ENCODE results near the gene GSS.

Gene GSS

DNA sequence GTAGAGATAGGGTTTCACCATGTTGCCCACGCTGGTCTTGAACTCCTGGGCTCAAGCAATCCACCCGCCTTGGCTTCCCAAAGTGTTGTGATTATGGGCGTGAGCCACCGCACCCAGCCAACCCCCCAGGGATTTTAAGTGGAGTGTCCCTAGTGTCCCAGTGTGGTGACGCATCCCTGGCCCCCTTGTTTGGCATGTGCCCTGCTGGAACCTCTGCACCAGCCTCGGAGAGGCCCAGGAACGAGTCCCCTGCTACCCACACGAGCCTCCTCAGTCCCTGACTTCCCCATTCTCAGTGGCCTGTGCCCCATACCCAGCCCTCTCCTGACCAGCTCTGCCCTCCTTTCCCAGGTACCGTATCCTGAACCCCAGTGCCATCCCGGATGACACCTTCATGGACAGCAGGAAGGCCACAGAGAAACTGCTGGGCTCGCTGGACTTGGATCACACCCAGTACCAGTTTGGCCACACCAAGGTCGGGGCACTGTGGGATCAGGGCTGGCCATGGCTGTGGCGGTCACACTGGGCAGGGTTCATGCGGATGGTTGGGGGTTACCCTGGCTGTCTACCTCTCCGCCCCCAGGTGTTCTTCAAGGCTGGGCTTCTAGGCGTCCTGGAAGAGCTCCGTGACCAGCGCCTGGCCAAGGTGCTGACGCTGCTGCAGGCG is 37.3 kb upstream of the GSS start:
- no peak for DNase-seq

DNA sequence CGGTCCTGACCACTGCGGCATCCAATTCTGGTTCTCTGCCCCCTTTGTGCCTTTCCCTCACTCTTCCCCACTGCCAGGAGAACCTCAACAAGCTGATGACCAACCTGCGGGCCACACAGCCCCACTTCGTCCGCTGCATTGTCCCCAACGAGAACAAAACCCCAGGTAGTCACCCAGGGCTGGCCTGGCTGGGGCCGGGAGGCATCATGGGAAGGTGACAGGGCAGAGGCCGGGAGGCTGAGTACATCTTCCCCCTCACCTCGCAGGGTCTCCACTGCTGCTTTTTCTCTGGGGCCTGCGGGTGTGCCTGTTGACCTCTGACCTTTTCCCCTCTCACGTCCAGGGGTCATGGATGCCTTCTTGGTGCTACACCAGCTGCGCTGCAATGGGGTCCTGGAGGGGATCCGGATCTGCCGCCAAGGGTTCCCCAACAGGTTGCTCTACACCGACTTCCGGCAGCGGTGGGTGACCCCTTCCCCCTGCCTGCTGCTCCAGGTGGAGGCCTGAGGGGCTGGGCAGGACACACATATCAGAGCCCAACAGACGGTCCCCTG is 35.1 kb upstream of the GSS start:
- no peak for DNase-seq

DNA sequence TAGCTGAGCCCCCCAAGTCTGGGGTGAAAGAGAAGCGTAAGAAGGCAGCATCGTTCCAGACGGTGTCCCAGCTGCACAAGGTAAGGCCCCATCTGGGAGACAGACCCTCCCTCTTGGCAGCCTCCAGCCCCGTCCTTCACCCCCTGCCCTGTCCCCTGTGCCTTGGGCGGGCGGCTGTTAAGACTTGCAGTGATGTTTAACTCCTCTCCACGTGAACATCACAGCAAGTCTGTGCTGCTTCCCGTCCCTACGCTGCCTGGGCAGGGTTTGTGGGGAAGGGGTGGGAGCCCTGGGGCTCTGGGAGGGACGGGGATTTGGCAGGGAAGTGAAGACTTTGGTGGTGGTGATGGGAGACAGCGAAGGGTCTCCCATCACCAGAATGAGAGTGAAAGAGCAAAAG is 34.6 kb upstream of the GSS start:
- no peak for DNase-seq

DNA sequence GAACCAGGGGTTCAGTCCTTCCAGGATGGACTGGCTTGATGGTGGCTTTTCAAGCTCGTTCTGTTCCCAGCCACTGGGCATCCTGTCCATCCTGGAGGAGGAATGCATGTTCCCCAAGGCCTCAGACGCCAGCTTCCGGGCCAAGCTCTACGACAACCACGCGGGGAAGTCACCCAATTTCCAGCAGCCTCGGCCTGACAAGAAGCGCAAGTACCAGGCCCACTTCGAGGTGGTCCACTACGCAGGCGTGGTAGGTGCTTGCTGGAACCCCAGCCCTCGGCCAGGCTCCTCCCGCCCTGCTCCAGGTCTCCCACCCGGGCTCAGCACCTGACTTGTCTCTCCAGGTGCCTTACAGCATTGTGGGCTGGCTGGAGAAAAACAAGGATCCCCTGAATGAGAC is 34.1 kb upstream of the GSS start:
- DNase-seq = no peak

DNA sequence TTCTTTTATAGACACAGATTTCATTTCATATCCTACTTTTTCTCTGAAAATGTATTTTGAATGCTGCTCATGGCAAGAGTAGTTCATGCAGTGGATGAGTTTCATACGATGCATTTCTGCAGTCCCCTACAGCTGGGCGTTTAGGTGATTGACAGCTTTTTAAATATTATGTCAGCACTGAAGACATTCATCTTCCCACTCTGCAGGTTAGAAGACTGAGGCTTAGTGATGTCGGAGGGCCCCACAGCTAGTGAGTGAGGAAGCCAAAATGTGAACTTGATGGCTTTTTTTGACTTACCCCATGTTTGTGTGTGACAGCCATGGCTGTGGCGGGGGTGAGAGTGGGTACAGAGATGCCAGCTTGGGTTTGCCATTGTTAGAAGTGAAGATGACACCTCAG is 33.5 kb upstream of the GSS start:
- DNase-seq = no peak

DNA sequence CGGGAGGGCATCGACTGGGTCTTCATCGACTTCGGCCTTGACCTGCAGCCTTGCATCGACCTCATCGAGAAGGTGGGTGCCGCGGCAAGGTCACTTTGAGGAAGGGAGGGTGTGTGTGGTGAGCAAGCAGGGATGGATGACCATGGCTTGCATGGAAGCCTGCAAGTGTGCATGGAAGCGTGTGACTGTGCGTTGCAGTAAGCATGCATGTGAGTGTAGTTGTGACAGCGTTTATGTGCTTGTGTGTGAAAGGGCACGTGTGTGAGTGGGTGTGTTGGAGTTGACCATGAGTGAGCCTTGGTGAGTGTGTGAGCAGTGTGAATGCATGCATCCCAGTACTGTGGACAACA is 32.6 kb upstream of the GSS start:
- DNase-seq = no peak

DNA sequence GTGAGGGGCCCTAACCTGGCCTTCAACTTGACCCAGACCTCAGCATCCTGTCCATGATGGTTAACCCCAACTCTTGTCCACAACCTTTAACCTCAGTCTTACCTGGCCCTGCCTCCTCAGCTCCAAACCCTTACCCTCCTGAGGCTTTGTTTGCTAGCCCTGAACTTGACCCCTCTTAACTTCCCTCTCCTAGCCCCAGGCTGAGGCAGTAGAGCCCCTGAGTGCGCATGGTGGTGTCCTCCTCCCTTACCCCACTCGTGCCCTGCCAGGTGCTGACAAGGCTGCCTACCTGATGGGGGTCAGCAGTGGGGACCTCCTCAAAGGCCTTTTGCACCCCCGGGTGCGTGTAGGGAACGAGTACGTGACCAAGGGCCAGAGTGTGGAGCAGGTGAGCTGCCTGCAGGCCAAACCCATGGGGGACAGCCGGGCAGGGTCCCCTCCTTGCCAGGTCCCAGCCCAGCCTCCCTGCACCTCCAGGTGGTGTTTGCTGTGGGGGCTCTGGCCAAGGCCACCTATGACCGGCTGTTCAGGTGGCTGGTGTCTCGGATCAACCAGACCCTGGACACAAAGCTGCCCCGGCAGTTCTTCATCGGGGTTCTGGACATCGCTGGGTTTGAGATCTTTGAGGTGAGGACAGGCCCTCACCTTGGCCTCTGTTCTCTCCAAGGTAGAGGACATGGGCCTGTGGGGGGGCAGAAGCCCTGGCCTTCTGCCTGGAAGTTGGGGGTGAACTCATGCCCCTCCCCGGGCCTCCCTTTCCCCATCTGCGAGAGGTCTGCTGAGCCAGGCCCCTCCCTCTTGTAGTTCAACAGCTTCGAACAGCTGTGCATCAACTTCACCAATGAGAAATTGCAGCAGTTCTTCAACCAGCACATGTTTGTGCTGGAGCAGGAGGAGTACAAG is 31.9 kb upstream of the GSS start:
- DNase-seq = no peak

DNA sequence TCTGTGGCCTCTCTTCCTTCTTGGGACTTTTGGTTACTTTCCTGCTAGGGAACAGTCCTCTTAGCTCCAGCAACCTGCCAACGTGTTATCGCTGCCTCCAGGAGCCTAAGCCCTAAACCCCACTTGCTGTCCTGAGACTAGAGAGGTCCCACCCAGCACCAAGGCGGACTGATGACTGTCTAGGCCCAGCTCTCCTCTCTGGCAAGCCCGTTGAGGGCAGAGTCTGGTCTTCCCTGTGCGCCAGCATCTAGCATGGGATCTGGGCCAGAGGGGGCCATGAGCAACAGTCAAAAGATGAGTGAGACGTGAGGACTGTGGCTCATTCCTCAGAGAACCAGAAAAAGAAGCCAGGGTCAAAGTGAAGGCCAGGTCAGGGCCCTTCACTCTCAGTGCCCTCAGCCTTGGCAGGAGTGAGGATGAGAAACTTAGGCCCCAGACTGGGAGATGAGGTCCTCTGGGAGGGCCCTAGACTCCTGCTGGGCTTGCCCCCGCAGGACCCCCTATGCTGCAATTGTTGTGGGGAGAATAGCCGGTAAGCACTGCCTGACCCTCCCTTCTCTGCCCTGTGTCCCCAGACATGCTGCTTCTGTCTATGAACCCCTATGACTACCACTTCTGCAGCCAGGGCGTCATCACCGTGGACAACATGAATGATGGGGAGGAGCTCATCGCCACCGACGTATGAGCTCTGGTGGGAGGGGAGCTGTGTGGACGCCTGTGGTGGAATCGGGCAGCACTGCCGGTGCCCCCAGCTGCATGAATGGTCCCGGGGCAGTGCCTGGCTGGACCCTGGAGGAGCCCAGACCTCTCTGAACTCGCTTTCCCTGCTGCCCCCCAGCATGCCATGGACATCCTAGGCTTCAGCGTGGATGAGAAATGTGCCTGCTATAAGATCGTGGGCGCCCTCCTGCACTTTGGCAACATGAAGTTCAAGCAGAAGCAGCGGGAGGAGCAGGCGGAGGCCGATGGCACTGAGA is 31.0 kb upstream of the GSS start:
- DNase-seq = no peak

DNA sequence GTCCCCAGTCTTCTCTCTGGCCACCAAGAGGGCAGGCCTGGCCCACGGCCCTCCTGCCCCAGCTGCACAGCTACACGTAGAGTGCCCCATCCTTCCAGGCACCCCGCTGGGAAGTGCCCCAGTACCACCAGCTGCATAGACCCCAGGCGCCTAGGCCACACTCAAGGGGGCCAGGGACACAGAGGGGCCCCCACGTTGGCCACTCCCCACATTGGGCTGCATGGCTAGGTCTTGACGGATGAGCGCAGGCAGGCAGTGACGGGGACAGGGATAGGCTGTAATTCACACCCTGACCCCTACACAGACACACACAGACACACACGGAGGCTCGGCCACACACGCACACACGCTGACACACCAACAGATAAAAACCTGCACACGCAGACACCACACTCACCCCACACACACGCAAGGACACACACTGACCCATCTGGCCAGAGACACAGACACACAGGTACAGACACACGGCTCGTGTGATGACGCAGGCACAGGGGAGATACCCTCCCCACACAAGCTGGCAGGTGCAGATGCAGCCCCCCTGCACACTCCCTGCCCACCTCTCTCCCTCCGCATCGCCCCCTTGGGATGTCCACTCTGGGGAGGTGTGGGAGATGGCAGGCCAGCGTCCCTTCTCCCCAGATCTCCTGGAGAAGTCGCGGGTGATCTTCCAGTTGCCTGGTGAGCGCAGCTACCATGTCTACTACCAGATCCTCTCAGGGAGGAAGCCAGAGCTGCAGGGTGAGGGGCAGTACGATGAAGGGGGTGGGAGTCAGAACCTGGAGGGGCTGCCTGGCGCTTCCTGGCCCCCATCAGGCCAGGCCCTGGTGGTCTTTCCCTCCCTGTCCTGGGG is 30.1 kb upstream of the GSS start:
- DNase-seq = no peak

DNA sequence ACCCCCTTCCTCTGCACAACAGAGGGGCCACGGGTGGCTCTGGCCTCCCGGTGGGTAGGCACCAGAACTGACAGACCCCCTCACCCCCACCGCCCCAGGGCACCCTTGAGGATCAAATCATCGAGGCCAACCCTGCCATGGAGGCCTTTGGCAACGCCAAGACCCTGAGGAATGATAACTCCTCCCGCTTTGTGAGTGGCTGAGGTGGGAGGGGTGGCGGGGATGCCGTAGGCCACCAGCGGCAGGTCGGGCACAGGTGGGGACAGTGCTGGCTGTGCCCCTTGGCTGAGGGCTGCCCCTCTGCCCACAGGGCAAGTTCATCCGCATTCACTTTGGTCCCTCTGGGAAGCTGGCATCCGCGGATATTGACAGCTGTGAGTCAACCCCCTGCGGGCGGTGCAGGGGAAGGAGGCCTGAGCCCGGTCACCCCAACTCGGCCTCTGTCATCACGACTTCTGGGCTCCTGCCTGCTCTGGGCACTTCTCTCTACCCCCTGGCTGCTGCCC is 29.2 kb upstream of the GSS start:
- no peak for DNase-seq

DNA sequence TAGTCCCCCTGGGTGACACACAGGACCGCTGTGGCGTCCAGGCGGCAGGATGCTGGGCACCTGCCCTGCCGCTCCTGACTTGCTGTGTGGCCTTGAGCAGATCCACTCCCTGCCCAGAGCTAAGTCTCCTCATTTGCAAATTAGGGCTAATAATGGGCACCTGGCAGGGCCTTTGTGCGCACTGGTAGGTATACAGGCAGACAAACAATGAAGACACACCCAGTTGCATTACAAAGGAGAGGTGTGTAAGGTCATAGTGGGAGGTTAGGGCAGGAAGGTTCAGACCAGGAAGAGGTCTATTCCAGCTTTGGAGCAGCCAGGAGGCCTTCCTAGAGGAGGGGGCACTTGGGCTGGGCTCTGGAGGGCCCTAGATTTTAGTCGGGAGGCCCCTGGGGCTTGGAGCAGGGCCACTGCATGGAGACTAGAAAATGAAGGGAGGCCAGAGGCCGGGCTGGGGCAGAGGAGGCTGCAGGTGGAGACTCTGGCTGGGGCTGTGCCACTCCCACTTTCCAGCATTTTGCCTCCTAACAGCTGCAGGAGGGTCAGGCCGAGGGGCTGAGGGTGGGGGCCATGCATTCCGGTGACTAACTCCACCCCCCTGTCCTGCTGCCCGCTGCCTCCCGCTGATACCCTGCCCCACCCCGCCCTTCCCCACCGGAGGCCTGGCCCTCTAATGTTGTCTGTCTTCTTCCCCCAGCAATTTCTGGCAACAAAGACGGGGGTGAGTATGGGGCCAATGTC is 28.6 kb upstream of the GSS start:
- DNase-seq = no peak

DNA sequence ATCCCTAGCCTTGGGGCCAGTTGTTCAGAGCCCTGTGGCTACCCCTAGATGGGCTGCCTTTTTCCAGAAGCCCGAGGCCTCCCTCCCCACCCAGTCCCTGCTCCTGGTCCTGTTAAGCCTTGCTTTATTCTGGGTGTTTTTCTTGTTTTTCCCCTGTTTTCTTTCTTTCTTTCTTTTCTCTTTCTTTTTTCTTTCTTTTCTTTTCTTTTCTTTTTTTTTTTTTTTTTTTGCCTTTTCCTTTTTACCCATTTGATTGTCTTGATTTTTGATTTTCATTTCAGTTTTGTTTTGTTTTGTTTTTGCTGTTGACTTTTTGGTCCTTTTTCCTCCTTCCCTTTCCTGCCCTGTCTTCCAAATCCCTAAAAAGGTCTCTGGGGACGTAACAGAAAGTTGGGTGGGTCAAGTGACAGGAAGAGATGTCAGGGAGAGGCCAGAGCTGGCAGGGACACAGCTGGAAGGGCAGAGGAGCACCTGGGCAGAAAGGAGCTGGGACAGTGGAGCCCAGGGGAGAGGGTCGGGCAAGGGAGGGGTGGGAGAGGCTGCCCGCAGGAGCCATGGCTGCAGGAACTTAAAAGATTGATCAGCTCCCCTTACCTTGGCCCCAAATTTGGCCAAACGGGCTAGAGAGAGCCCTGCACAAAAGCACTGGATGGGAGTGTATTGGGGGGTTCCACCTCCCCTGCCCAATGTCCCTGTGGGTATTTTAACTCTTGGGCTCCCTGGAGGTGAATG is 27.6 kb upstream of the GSS start:
- no peak for DNase-seq

DNA sequence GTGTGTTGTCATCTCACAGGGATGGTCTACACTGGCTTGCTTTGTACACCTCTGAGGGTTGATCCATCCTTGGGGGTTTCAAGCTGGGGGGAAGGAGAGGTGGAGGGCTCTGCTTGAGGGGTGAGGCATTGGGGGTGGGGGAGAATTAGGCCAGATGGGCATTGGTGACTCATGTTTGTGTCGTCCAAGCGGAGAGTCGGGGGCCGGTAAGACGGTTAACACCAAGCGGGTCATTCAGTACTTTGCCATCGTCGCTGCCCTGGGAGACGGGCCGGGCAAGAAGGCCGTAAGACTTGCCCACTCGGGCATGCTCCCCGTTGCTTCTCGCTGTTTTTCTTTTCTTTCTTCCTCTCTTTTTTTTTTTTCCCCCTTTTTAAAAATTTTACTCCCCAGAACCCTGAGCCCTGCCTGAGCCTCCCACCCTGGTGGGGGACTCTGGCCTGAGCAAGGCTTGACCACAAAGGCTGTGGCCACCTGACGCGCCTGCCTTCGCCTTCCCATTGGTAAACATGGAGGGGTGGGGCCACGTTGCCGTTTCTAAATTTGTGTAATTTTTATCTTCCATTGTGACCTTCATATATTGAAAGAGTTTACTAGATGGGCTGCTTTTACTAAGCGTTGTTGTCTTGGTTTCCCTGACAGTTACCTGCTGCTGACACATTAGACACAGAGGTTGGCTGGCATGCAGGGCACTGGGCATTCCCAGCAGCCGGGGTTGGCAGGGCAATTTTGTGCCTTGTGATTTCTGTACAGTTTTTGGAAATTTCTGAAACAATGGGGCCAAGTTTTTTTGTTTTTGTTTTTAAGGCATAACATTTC is 26.9 kb upstream of the GSS start:
- no peak for DNase-seq

DNA sequence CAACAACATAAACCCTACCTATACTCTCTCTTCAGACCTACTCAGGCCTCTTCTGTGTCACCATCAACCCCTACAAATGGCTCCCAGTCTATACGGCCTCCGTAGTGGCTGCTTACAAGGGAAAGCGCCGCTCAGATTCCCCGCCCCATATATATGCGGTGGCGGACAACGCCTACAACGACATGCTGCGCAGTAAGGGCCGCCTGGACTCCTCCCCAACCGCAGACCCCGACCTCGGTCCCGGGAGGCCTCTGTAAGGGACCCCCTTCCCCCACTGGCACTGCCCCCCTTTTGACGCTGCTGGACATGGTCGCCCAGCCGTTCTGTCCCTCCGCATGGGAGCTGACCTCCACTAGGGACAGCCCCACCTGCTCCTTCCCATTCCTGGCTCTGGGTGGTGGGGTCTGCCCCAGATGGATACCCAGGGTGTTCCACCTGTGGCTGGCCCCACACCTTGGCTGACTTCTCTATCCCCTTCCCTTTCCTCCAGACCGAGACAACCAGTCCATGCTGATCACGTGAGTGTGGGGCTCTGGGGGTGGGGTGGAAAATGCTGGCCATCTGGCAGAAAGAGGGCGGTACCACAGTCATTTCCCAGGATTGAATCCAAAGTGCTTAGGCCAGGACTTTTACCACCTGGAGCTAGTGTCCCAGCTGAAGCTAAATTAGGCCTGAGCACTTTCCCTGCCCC is 25.1 kb upstream of the GSS start:
- peak; percentile 38 for DNase-seq

DNA sequence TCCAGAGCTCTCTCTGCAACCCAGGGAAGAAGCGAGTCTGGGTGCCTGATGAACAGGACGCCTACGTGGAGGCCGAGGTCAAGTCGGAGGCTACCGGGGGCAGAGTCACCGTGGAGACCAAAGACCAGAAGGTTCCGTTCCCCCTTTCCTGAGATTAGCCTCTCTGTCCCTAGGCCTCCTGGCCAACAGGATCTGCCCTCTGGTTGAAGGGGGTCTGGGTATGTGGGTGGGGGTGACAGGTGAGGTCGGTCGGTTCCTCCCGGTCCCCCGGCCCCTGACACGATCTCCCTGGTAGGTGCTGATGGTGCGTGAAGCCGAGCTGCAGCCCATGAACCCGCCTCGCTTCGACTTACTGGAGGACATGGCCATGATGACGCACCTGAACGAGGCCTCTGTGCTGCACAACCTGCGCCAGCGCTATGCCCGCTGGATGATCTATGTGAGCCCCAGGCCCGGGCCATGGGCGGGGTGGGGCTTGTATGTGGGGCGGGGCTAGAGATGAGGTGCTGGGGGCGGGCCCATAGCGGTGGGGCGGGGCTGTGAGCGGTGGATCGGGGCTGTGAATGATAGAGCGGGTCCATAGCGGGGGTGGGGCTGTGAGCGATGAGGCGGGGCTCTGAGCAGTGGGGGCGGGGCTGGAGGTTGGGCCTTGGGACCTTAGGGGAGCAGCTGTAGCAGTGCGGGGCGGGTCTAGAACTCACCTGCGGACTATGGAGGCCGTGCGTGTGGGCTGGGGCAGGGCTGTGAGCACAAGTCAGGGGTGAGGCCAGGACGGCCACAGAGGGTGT is 24.0 kb upstream of the GSS start:
- no peak for DNase-seq

DNA sequence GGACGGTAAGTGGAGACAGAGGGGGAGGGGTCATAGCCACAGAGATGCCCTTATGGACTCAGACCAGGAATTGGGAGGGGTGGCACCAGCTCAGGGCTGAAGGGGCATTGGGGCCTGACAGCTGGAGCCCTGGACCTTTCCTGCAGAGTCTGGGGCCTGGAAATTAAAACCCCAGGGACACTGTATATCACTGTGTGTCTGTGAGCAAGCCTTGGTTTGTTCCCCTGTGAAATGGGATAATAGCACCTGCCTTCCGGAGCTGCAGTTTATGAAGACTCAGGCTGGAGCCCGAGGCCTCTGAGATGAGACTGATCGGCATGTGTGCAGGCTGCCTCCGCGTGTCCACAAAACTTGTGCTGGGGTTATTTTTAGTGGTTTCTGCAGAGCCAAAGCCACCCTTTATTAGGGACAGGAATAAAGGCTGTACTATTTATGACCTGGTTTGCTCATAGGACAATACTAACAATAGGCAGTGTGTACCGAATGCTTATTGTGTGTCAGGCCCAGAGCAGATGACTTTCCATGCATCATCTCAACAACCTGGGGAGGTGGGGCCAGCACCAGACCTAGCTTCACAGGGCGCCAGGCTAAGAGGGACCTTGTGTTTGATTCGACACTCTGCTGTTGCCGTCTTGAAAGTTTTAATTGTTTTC is 22.6 kb upstream of the GSS start:
- DNase-seq = no peak

DNA sequence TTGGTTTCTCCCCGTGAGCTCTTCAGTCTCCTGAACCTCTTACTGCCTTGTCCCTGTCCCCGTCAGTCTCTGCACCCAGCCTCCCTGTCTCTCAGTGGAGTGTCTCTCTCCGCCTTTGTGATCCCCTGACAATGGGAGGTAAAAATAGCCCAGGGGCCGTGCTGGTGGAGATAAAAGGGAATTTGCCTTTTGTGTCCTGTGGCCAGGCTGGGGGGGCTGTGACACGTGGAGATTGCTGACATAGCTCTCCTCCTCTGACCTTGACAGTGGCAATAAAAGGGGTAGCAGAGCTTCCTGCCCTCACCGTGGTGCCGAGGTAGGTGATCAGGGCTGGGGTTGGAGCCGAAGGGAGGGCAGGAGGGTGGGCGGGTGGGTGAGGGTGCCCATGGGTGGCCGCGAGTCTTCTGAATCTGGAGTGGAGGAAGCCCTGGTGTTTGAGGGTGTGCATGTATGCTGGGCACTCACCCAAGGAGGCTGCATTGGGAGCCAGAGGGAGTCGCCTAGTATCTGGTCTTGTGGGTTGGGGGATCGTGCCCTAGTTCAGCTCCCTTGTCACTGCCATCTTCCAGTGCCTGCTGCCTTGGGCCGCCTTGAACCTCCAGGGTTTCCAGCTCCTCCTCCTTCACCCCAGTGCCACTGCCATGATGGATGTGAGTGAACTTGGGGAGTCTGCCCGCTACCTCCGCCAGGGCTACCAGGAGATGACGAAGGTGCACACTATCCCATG is 21.9 kb upstream of the GSS start:
- no peak for DNase-seq
